BJ (cell line): ENCODE data around the gene IGFBP5. TPM values are rescaled to one million over a fixed set of nuclear protein-coding genes. Genes with fewer than 3 reads are reported as not detected.

Experiments
- CTCF ChIA-PET: fragments of 350-600 bp; formaldehyde crosslinking; extraction: SDS; loops from one replicate; lab custom pipeline; 2021; ENCODE audit warnings: antibody characterized with exemption, inconsistent platforms; lab: Yijun Ruan, JAX
- POLR2A ChIA-PET: fragments of 300-600 bp; sonication (Branson Sonifier 250); formaldehyde crosslinking; extraction: SDS; loops from one replicate; lab custom pipeline; 2021; ENCODE audit warnings: antibody characterized with exemption; lab: Charles Lee
- DNase-seq: peaks from one replicate; pipeline ENCODE4 v3.0.0-alpha.2; 2011; ENCODE audit warnings: low read depth
- H3K27me3 ChIP-seq: 2 replicates; pipeline ENCODE4 v1.6.0; 2011; ENCODE audit warnings: low read length; ENCODE audit not compliant: control insufficient read depth, insufficient read depth
- H3K36me3 ChIP-seq: 2 replicates; pipeline ENCODE4 v1.5.1; 2011; ENCODE audit warnings: low read length; ENCODE audit not compliant: control insufficient read depth, insufficient read depth
- H3K4me3 ChIP-seq: 2 replicates; pipeline ENCODE4 v1.5.1; 2011; ENCODE audit warnings: low read depth, mild to moderate bottlenecking, control low read depth, low read length
- polyA plus RNA-seq: library from polyadenylated mRNA; depleted of rRNA; stranded (reverse); fragments of >200 nt; gene quantifications from 2 replicates; pipeline ENCODE4 v1.2.3, GENCODE V29; 2011
- TF ChIP-seq, protein P1 (sequence below): IDR thresholded peaks from 2 replicates; pipeline ENCODE4 v1.5.1; 2011; ENCODE audit warnings: low read depth, mild to moderate bottlenecking, control low read depth, inconsistent platforms, low read length, moderate library complexity; ENCODE audit not compliant: insufficient read depth

The IGFBP5 gene
- polyA plus RNA-seq, 1 experiment, result 1,060 TPM

DNA sequence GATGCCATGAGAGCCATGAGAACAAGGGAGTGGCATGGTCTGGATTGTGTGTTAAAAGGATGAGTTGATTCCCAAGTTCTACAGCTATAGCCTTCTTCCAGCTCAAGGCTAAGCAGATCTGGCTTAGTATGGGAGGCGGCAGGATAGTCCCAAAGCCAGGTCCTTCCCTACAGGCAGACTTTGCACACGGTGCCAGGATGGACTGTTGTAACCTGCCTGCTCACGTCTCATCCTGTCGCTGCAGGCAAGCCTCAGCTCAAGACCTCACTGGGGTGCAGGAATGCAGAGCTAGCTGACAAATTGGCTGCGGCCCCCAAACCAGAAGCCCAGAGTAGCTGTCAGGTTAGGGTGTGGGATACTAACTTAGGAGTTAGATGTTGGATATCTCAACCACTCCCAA is 28.8 kb upstream of the IGFBP5 start:
- Histone ChIP-seq H3K36me3 (no peaks in the 10 kb centered on the region), H3K27me3 (no peaks in the 10 kb centered on the region; the same call in none of the 2 replicates), H3K4me3 (no peak overlapping the region)
- ChIA-PET POLR2A (no interaction called here), CTCF (no interaction called here)
- TF ChIP-seq, protein P1, sequence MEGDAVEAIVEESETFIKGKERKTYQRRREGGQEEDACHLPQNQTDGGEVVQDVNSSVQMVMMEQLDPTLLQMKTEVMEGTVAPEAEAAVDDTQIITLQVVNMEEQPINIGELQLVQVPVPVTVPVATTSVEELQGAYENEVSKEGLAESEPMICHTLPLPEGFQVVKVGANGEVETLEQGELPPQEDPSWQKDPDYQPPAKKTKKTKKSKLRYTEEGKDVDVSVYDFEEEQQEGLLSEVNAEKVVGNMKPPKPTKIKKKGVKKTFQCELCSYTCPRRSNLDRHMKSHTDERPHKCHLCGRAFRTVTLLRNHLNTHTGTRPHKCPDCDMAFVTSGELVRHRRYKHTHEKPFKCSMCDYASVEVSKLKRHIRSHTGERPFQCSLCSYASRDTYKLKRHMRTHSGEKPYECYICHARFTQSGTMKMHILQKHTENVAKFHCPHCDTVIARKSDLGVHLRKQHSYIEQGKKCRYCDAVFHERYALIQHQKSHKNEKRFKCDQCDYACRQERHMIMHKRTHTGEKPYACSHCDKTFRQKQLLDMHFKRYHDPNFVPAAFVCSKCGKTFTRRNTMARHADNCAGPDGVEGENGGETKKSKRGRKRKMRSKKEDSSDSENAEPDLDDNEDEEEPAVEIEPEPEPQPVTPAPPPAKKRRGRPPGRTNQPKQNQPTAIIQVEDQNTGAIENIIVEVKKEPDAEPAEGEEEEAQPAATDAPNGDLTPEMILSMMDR, result no peak
- no peak for DNase-seq

DNA sequence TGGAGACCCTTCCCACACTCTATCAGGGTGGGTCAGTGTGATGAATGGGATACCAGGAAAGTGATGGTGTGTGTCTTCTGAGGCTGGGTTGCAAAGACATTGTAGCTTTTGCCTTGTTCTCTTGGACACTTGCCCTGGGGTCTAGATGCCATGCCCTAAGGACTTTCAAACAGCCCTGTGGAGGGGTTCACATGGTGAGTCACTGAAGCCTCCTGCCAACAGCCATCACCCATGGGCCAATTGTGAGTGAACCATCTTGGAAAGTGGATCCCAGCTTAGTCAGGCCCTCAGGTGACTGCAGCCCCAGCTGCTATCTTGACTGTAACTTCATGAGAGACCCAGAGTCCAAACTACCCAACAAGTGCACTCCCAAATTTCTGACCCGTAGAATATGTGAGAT is 25.8 kb upstream of the IGFBP5 start:
- ChIA-PET CTCF (interaction anchor here (0.5 kb wide), 1 partner anchor 962 kb away, joined by 3 read pairs; no protein-coding TSS in a partner anchor), POLR2A (no interaction called here)
- DNase-seq, result no peak
- Histone ChIP-seq H3K4me3 (no peak overlapping the region), H3K36me3 (no peaks in the 10 kb centered on the region), H3K27me3 (no peaks in the 10 kb centered on the region; the same call in none of the 2 replicates)
- TF ChIP-seq, protein P1, result no peak

DNA sequence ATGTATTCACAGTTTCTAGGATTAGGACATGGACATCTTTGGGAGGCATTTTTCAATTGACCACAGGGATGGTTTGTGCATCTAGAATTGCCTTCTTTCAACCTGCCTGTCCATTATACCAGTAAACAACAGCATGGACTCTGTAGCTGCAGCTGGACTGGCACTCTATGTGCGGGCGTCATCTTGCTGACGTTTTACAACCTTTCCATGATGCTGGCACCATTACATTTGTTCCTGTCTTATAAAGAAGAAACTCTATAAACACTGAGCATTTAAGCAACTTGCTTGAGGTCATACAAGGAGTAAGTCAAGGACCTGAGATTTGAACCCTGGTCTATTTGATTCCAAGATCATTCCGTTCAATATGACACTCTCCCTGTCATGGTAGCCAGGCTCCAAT is 25.4 kb upstream of the IGFBP5 start:
- Histone ChIP-seq H3K4me3 (no peak overlapping the region), H3K27me3 (no peaks in the 10 kb centered on the region; the same call in none of the 2 replicates), H3K36me3 (no peaks in the 10 kb centered on the region)
- POLR2A ChIA-PET, result no interaction called here
- DNase-seq, result no peak
- CTCF ChIA-PET, result interaction anchor here (0.5 kb wide), 1 partner anchor 963 kb away, joined by 3 read pairs; no protein-coding TSS in a partner anchor
- TF ChIP-seq, protein P1, result no peak

DNA sequence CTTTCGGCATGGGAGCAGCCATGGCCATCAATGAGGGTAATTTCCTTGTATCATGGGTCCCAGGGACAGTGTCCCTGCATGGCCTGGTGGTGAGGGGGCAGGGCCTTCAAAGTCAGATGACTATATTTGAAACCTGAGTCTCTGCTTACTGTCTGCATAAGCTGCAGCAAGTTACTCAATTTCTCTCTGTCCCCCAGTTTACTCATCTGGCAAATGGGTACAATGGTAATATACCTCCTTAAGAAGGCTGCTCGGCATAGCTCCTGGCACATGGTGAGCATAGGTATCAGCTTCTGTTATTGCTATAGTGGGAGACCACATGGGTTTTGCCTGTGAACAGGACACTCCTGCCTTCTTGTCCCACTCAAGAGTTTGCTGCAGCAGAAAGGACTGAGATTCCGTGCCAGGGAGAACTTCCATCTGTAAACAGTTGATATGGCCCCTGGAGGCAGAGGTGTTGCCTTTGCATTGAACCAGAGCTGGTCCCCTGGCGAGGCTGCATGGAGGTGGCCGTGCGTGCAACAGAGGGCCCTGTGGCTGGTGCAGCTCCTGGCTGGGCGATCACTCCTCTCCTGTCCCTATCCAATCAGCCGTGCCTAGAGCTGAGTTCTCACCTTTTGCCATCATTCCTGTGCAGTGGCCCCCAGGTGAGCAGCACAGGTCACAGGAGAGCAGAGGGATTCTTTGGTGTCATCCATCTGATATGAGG is 22.7 kb upstream of the IGFBP5 start:
- DNase-seq, result no peak
- TF ChIP-seq, protein P1, result no peak
- Histone ChIP-seq H3K27me3 (no peaks in the 10 kb centered on the region; the same call in none of the 2 replicates), H3K4me3 (no peak overlapping the region), H3K36me3 (no peaks in the 10 kb centered on the region)
- CTCF ChIA-PET, result interaction anchor here (1.6 kb wide), 1 partner anchor 22 kb away, joined by 3 read pairs; the partner anchor contains the start of gene IGFBP5
- POLR2A ChIA-PET, result no interaction called here

DNA sequence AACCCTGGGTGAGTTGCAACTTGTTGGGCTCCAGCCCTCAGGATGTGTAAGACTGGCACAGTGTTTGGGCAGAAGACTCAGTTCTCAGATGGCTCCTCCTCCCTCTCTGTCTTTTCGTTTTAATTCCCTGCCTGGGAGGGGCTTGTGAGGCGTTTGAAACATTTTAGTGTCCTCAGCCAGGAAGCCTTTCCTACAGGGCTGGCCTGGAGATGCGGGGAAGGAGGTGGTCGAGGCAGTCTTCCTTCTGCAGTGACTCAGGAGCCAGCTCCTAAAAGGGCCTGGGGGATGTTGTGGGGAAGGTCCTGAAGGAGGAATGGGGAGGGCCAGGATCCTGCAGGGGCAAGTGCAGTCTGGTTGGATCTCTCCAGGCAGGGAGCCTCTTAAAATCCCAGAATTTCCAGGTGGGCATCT is 22.1 kb upstream of the IGFBP5 start:
- H3K4me3 ChIP-seq, result no peak overlapping the region
- CTCF ChIA-PET, result no interaction called here
- POLR2A ChIA-PET, result no interaction called here
- no peaks in the 10 kb centered on the region for H3K36me3 ChIP-seq
- DNase-seq, result no peak
- TF ChIP-seq, protein P1, result no peak
- no peaks in the 10 kb centered on the region for H3K27me3 ChIP-seq
